Parathyroid adenoma (tissue), 2 donors: ENCODE results near the gene SLC50A1.
"Not testable (repeated sequence)": the region's sequence is repeated elsewhere in the genome, so short reads cannot be mapped to it uniquely, and the experiment has no call there.

Source experiments
- H2AFZ ChIP-seq: fragments of 300-600 bp; sonication (generic); one replicate; pipeline ENCODE4 v1.7.0; 2017; ENCODE audit warnings: antibody characterized with exemption, mild to moderate bottlenecking
- H3K27ac ChIP-seq: fragments of 300-600 bp; sonication (generic); one replicate; pipeline ENCODE4 v1.7.0; 2017
- H3K27me3 ChIP-seq: fragments of 300-600 bp; sonication (generic); one replicate; pipeline ENCODE4 v1.7.0; 2017; ENCODE audit warnings: low read length; ENCODE audit not compliant: control insufficient read depth, insufficient read depth
- H3K36me3 ChIP-seq: fragments of 300-600 bp; sonication (generic); one replicate; pipeline ENCODE4 v1.7.0; 2017; ENCODE audit warnings: low read length; ENCODE audit not compliant: control insufficient read depth, insufficient read depth
- H3K4me1 ChIP-seq: fragments of 300-600 bp; sonication (generic); one replicate; pipeline ENCODE4 v1.7.0; 2017; ENCODE audit warnings: control low read depth
- H3K4me2 ChIP-seq: fragments of 300-600 bp; sonication (generic); one replicate; pipeline ENCODE4 v1.7.0; 2017; ENCODE audit warnings: low read length
- H3K4me3 ChIP-seq: fragments of 300-600 bp; sonication (generic); one replicate; pipeline ENCODE4 v1.7.0; 2017; ENCODE audit warnings: low read depth, low read length
- H3K79me2 ChIP-seq: fragments of 300-600 bp; sonication (generic); one replicate; pipeline ENCODE4 v1.7.0; 2017; ENCODE audit warnings: control low read depth
- H3K9ac ChIP-seq: fragments of 300-600 bp; sonication (generic); one replicate; pipeline ENCODE4 v1.7.0; 2017; ENCODE audit warnings: mild to moderate bottlenecking
- H3K9me3 ChIP-seq: fragments of 300-600 bp; sonication (generic); one replicate; pipeline ENCODE4 v1.7.0; 2017; ENCODE audit warnings: low read length; ENCODE audit not compliant: control insufficient read depth
- CTCF ChIP-seq: fragments of 300-600 bp; sonication (generic); IDR thresholded peaks from one replicate; pipeline ENCODE4 v1.7.0; 2017; ENCODE audit warnings: antibody characterized with exemption, mild to moderate bottlenecking
- donor health status: primary hyperparathyroidism.

SLC50A1 gene

GRCh38 chr1:155166051-155166470 is 30.4 kb downstream of the SLC50A1 start:
- Histone ChIP-seq H3K36me3 (no peaks in the 10 kb centered on the region), H3K9me3 (no peaks in the 10 kb centered on the region), H3K4me1 (no peaks in the 10 kb centered on the region), H3K4me2 (no peak overlapping the region), H2AFZ (no peak overlapping the region), H3K27me3 (no peaks in the 10 kb centered on the region), H3K4me3 (no peak overlapping the region), H3K27ac (peak overlapping the region; percentile 24), H3K9ac (no peak overlapping the region), H3K79me2 (no peaks in the 10 kb centered on the region)
- no peak for TF ChIP-seq CTCF

GRCh38 chr1:155166471-155167165 is 31.0 kb downstream of the SLC50A1 start:
- Histone ChIP-seq H3K27me3 (no peaks in the 10 kb centered on the region), H3K9ac (no peak overlapping the region), H3K4me3 (no peak overlapping the region), H3K36me3 (no peaks in the 10 kb centered on the region), H2AFZ (no peak overlapping the region), H3K4me2 (peak overlapping the region; percentile 1), H3K27ac (peak overlapping the region; percentile 24), H3K4me1 (no peaks in the 10 kb centered on the region), H3K79me2 (no peaks in the 10 kb centered on the region), H3K9me3 (no peaks in the 10 kb centered on the region)
- no peak for TF ChIP-seq CTCF

GRCh38 chr1:155167166-155168104 is 31.8 kb downstream of the SLC50A1 start:
- no peak overlapping the region for H3K9ac ChIP-seq
- peak overlapping the region; percentile 16 for H3K27ac ChIP-seq
- no peaks in the 10 kb centered on the region for H3K9me3 ChIP-seq
- no peaks in the 10 kb centered on the region for H3K27me3 ChIP-seq
- H2AFZ ChIP-seq, result peak overlapping the region; percentile 13
- no peaks in the 10 kb centered on the region for H3K4me1 ChIP-seq
- peak; percentile 77 for TF ChIP-seq CTCF
- H3K4me3 ChIP-seq, result no peak overlapping the region
- H3K4me2 ChIP-seq, result peak overlapping the region; percentile 1
- H3K79me2 ChIP-seq, result no peaks in the 10 kb centered on the region
- no peaks in the 10 kb centered on the region for H3K36me3 ChIP-seq

GRCh38 chr1:155168105-155168445 is 32.4 kb downstream of the SLC50A1 start:
- H3K27ac ChIP-seq, H3K27me3 ChIP-seq, H3K4me2 ChIP-seq, H2AFZ ChIP-seq, H3K79me2 ChIP-seq, H3K4me1 ChIP-seq, H3K36me3 ChIP-seq, H3K9ac ChIP-seq, H3K9me3 ChIP-seq, H3K4me3 ChIP-seq: not testable (repeated sequence)

GRCh38 chr1:155168456-155169210 is 33.0 kb downstream of the SLC50A1 start:
- Histone ChIP-seq H3K9ac (no peak overlapping the region), H3K27me3 (no peaks in the 10 kb centered on the region), H3K79me2 (no peaks in the 10 kb centered on the region), H2AFZ (no peak overlapping the region), H3K4me2 (no peak overlapping the region), H3K4me1 (no peaks in the 10 kb centered on the region), H3K27ac (no peak overlapping the region), H3K9me3 (no peaks in the 10 kb centered on the region), H3K4me3 (no peak overlapping the region), H3K36me3 (no peaks in the 10 kb centered on the region)
- no peak for TF ChIP-seq CTCF
